ENCODE results near the gene HOXC13. TPM values are rescaled to one million over a fixed set of nuclear protein-coding genes. Genes with fewer than 3 reads are reported as not detected.

Gene HOXC13
- total and polyA plus RNA-seq, 2 donors (not counting 1 experiment from before 2014, with no cell fraction given), result not detected

DNA sequence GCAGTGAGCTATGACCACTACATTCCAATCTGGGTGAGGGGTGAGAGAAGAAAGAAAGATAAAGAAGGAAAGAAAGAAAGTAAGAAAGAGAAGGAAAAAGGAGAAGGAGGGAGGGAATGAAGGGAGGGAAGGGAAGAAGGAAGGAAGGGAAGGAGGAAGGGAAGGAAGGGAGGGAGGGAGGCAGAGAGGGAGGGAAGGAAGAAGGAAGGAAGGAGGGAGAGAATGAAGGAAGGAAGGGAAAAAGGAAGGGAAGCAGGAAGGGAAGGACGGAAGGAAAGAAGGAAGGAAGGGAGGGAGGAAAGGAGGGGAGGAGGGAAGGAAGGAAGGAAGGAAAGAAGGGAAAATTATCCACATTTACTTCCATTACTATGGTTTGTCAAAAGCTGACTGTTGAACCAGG lies 39.4 kb upstream of the HOXC13 start:
- H3K27me3 ChIP-seq (ENCODE audit: control insufficient read depth, insufficient read depth, low read length), result no peaks in the 10 kb centered on the region
- no peak overlapping the region for H3K27ac ChIP-seq (ENCODE audit: insufficient read depth, low read length)
- no peaks in the 10 kb centered on the region for H3K36me3 ChIP-seq (ENCODE audit: control insufficient read depth, insufficient read depth, low read length)
- no peaks in the 10 kb centered on the region for H3K9me3 ChIP-seq (ENCODE audit: control insufficient read depth, insufficient read depth, low read depth, low read length)
- H3K4me1 ChIP-seq (ENCODE audit: control insufficient read depth, extremely low read depth, insufficient read depth, low read length), result no peaks in the 10 kb centered on the region
- no peaks in the 10 kb centered on the region for H3K79me2 ChIP-seq (ENCODE audit: control insufficient read depth, insufficient read depth, low read length)
- no peak for DNase-seq (ENCODE audit: low read depth in 2 of 2)
- H3K4me3 ChIP-seq (replicated peaks in 1 of 4; ENCODE audit: control extremely low read depth in 1 of 4, insufficient read depth in 1 of 4, low read depth in 3 of 4, low read length in 4 of 4), result no peak overlapping the region
- H3K9ac ChIP-seq (ENCODE audit: insufficient read depth, low read length), result no peak overlapping the region
- TF ChIP-seq, protein P1, sequence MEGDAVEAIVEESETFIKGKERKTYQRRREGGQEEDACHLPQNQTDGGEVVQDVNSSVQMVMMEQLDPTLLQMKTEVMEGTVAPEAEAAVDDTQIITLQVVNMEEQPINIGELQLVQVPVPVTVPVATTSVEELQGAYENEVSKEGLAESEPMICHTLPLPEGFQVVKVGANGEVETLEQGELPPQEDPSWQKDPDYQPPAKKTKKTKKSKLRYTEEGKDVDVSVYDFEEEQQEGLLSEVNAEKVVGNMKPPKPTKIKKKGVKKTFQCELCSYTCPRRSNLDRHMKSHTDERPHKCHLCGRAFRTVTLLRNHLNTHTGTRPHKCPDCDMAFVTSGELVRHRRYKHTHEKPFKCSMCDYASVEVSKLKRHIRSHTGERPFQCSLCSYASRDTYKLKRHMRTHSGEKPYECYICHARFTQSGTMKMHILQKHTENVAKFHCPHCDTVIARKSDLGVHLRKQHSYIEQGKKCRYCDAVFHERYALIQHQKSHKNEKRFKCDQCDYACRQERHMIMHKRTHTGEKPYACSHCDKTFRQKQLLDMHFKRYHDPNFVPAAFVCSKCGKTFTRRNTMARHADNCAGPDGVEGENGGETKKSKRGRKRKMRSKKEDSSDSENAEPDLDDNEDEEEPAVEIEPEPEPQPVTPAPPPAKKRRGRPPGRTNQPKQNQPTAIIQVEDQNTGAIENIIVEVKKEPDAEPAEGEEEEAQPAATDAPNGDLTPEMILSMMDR (conservative IDR thresholded peaks at IDR 0.05 in 1 of 2, IDR thresholded peaks at IDR 0.05 in 1 of 2; ENCODE audit: low read depth in 1 of 2, low read length in 2 of 2), result no peak
- TF ChIP-seq EZH2 (IDR thresholded peaks at IDR 0.05; ENCODE audit: low read length, missing control alignments), result no peak
- H4K20me1 ChIP-seq (ENCODE audit: control insufficient read depth, extremely low read depth, insufficient read depth, low read length), result no peaks in the 10 kb centered on the region
- H3K4me2 ChIP-seq (ENCODE audit: extremely low read depth, insufficient read depth, low read length), result no peak overlapping the region
- no peak overlapping the region for H2AFZ ChIP-seq (ENCODE audit: low read length)

DNA sequence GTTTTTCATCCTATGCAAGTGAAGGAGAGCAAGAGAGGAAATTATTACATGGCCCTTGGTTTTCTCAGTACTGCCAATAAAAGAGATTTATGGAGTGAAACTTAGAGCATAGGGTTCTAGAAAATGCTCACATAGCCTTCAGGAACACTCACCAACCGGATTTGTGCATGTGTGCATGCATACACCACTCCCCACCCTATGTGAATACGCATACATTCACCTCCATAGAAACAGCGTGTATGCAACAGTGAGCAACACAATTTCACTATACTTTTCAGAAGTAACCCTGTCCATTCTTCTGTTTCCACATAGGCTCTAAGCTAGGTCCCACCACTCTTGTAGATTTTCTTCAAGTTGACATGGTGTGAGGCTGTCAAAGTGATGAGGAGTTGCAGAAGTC lies 31.5 kb upstream of the HOXC13 start:
- no peaks in the 10 kb centered on the region for H3K79me2 ChIP-seq (ENCODE audit: control insufficient read depth, insufficient read depth, low read length)
- H3K27me3 ChIP-seq (ENCODE audit: control insufficient read depth, insufficient read depth, low read length), result no peaks in the 10 kb centered on the region
- no peak overlapping the region for H2AFZ ChIP-seq (ENCODE audit: low read length)
- no peak overlapping the region for H3K9ac ChIP-seq (ENCODE audit: insufficient read depth, low read length)
- no peak overlapping the region for H3K27ac ChIP-seq (ENCODE audit: insufficient read depth, low read length)
- H3K4me1 ChIP-seq (ENCODE audit: control insufficient read depth, extremely low read depth, insufficient read depth, low read length), result no peaks in the 10 kb centered on the region
- DNase-seq (ENCODE audit: low read depth in 2 of 2), result no peak
- no peak overlapping the region for H3K4me2 ChIP-seq (ENCODE audit: extremely low read depth, insufficient read depth, low read length)
- H3K36me3 ChIP-seq (ENCODE audit: control insufficient read depth, insufficient read depth, low read length), result no peaks in the 10 kb centered on the region
- no peaks in the 10 kb centered on the region for H4K20me1 ChIP-seq (ENCODE audit: control insufficient read depth, extremely low read depth, insufficient read depth, low read length)
- H3K4me3 ChIP-seq (replicated peaks in 1 of 4; ENCODE audit: control extremely low read depth in 1 of 4, insufficient read depth in 1 of 4, low read depth in 3 of 4, low read length in 4 of 4), result no peak overlapping the region
- H3K9me3 ChIP-seq (ENCODE audit: control insufficient read depth, insufficient read depth, low read depth, low read length), result no peaks in the 10 kb centered on the region
- TF ChIP-seq EZH2 (IDR thresholded peaks at IDR 0.05; ENCODE audit: low read length, missing control alignments), result no peak
- TF ChIP-seq, protein P1 (conservative IDR thresholded peaks at IDR 0.05 in 1 of 2, IDR thresholded peaks at IDR 0.05 in 1 of 2; ENCODE audit: low read depth in 1 of 2, low read length in 2 of 2), result no peak

DNA sequence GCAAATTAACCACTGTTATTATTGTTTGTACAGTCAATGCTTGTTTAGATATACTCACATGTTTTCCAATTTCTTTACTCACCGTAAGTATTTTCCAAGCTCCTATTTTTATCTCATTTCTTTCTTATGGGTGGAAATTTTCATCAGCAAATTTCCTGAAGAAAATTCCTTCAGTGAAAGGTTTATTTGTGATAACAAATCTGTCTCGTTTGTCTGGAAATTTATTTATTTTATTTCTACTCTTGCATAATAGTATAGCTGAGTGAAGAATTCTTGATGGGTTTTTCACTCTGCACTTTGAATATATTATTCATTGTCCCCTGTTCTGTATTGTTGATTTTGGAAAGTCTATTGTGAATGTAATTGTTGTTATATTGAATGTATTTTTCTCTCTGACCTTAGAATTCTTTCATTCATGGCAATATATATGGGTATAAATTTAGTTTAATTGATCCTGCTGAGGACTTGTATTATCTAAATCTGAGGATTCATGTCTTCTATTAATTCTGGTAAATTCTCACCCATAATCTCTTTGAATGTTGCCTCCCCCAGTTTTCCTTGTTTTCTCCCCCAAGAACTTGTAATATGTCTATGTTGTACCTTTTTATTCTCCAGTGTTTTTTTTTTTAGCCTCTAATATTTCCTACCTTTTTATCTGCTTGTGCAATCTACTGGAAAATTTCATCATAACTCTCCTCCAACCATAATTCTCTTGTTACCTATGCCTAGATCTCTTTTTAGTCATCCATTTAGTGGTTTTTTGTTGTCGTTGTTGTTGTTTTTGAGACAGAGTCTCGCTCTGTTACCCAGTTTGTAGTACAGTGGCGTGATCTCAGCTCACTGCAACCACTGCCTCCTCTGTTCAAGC lies 21.6 kb upstream of the HOXC13 start:
- DNase-seq (ENCODE audit: low read depth in 2 of 2), result no peak
- Histone ChIP-seq H3K4me2 (ENCODE audit: extremely low read depth, insufficient read depth, low read length) (no peak overlapping the region), H3K27me3 (ENCODE audit: control insufficient read depth, insufficient read depth, low read length) (no peaks in the 10 kb centered on the region), H3K27ac (ENCODE audit: insufficient read depth, low read length) (no peak overlapping the region), H3K36me3 (ENCODE audit: control insufficient read depth, insufficient read depth, low read length) (no peaks in the 10 kb centered on the region), H4K20me1 (ENCODE audit: control insufficient read depth, extremely low read depth, insufficient read depth, low read length) (no peaks in the 10 kb centered on the region), H3K79me2 (ENCODE audit: control insufficient read depth, insufficient read depth, low read length) (no peaks in the 10 kb centered on the region), H3K4me3 (replicated peaks in 1 of 4; ENCODE audit: control extremely low read depth in 1 of 4, insufficient read depth in 1 of 4, low read depth in 3 of 4, low read length in 4 of 4) (no peak overlapping the region), H3K4me1 (ENCODE audit: control insufficient read depth, extremely low read depth, insufficient read depth, low read length) (no peaks in the 10 kb centered on the region), H2AFZ (ENCODE audit: low read length) (no peak overlapping the region), H3K9me3 (ENCODE audit: control insufficient read depth, insufficient read depth, low read depth, low read length) (no peaks in the 10 kb centered on the region), H3K9ac (ENCODE audit: insufficient read depth, low read length) (no peak overlapping the region)
- no peak for TF ChIP-seq EZH2 (IDR thresholded peaks at IDR 0.05; ENCODE audit: low read length, missing control alignments)
- TF ChIP-seq, protein P1 (conservative IDR thresholded peaks at IDR 0.05 in 1 of 2, IDR thresholded peaks at IDR 0.05 in 1 of 2; ENCODE audit: low read depth in 1 of 2, low read length in 2 of 2), result no peak

Data from fibroblast of lung (primary cell).